Muscle layer of duodenum (tissue), 2 donors: ENCODE measurements around the gene NTRK1.

Source experiments
- H3K27ac ChIP-seq: one replicate; pipeline ENCODE4 v1.7.0; 2013; ENCODE audit warnings: mild to moderate bottlenecking, low read length
- H3K27me3 ChIP-seq: one replicate; pipeline ENCODE4 v1.7.0; 2013; ENCODE audit warnings: low read depth, mild to moderate bottlenecking, control low read depth, low read length
- H3K36me3 ChIP-seq, 2 donors: one replicate each; pipeline ENCODE4 v1.7.0; 2013; ENCODE audit warnings: low read length in 2 of 2, control low read depth in 1 of 2, mild to moderate bottlenecking in 1 of 2; ENCODE audit not compliant: insufficient read depth in 2 of 2, control insufficient read depth in 1 of 2
- H3K4me1 ChIP-seq, 2 donors: one replicate each; pipeline ENCODE4 v1.7.0; 2013; ENCODE audit warnings: low read length in 2 of 2, mild to moderate bottlenecking in 2 of 2, control low read depth in 1 of 2, moderate library complexity in 1 of 2; ENCODE audit not compliant: insufficient read depth in 2 of 2, control insufficient read depth in 1 of 2
- H3K4me3 ChIP-seq, 2 donors: one replicate each; pipeline ENCODE4 v1.7.0; 2013; ENCODE audit warnings: low read length in 2 of 2, low read depth in 1 of 2, mild to moderate bottlenecking in 1 of 2
- H3K9me3 ChIP-seq, 2 donors: one replicate each; pipeline ENCODE4 v1.7.0; 2013; ENCODE audit warnings: low read length in 2 of 2, control low read depth in 1 of 2, mild to moderate bottlenecking in 1 of 2; ENCODE audit not compliant: control insufficient read depth in 1 of 2
- donor health status: healthy.

Gene NTRK1

GRCh38 chr1:156884560-156885184 is 24.0 kb downstream of the NTRK1 start:
- Histone ChIP-seq H3K4me1 (no peaks in the 10 kb centered on the region), H3K27ac (no peak overlapping the region), H3K9me3 (no peaks in the 10 kb centered on the region), H3K27me3 (peaks cover 6% of the 10 kb centered on the region), H3K4me3 (no peak overlapping the region), H3K36me3 (no peaks in the 10 kb centered on the region)

GRCh38 chr1:156885314-156885713 is 24.6 kb downstream of the NTRK1 start:
- no peaks in the 10 kb centered on the region for H3K9me3 ChIP-seq
- H3K4me1 ChIP-seq: no peaks in the 10 kb centered on the region
- no peak overlapping the region for H3K27ac ChIP-seq
- no peaks in the 10 kb centered on the region for H3K36me3 ChIP-seq
- no peak overlapping the region for H3K4me3 ChIP-seq
- peaks cover 6% of the 10 kb centered on the region for H3K27me3 ChIP-seq

DNA sequence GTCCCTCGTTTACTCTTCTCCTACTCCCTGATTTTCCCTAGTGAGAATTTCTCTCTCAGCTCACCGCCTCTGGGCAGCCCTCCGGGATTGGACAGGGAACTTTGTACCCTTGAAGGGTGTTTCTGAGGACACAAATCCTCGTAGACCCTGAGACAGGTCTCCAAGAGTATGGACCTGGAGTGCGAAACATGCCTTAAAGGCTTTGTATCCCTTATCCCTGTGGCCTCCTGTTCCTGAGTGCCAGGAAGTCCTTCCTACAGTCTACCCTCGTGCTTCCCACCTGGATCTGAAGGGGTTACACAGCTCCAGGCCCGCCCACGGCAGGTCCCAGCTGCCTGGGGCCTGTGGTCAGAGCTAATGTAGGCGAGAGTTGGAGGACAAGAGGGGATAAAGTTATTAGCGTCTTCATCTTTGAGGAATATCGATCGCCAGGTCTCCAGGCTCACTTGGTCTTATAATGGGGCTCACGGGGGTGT is 25.3 kb downstream of the NTRK1 start:
- Histone ChIP-seq H3K4me1 (no peaks in the 10 kb centered on the region), H3K4me3 (no peak overlapping the region), H3K9me3 (no peaks in the 10 kb centered on the region), H3K27ac (no peak overlapping the region), H3K27me3 (peaks cover 6% of the 10 kb centered on the region), H3K36me3 (no peaks in the 10 kb centered on the region)

DNA sequence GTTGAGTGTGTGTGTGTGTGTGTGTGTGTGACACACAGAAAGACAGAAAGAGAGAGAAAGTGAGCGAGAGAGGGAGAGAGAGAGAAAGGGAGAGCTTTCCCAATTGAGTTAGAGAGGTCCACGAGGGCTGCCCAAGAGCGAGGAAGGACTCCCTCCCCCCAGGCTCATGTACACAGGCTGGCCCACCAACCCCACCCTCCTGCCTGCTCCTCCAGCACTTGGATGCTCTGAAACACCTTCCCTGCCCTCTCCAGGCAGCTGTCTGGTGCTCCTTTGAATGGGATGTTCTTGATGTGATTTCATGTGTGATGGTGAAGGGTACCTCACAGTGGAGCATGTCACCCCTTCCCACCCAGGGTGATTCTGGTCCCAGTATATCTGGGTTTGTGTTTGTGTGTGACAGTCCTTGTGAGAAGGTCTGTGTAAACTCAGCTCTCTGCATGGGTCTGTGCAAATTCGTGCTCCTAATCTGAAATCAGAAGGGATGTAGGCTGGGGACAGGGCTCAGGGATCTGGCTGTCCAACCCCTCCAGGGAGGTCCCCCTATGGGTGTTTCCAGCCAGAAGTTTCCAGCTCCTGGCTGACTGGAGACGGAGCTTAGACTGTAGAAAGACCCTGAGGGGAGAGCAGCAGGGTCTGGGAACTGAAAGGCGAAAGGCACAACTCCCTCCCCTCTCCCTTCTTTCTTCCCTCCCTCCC is 26.1 kb downstream of the NTRK1 start:
- no peak overlapping the region for H3K27ac ChIP-seq

GRCh38 chr1:156887317-156887716 is 26.7 kb downstream of the NTRK1 start:
- H3K4me1 ChIP-seq: no peaks in the 10 kb centered on the region
- H3K36me3 ChIP-seq: no peaks in the 10 kb centered on the region
- H3K27me3 ChIP-seq: peaks cover 6% of the 10 kb centered on the region
- H3K27ac ChIP-seq: no peak overlapping the region
- no peaks in the 10 kb centered on the region for H3K9me3 ChIP-seq
- H3K4me3 ChIP-seq: no peak overlapping the region

More for the DNA sequence above, 26.1 kb downstream of the NTRK1 start:
- no peaks in the 10 kb centered on the region for H3K4me1 ChIP-seq
- no peaks in the 10 kb centered on the region for H3K36me3 ChIP-seq
- H3K27me3 ChIP-seq: peaks cover 6% of the 10 kb centered on the region
- H3K9me3 ChIP-seq: no peaks in the 10 kb centered on the region
- H3K4me3 ChIP-seq: no peak overlapping the region

GRCh38 chr1:156887734-156888133 is 27.1 kb downstream of the NTRK1 start:
- Histone ChIP-seq H3K27me3 (peaks cover 6% of the 10 kb centered on the region), H3K9me3 (no peaks in the 10 kb centered on the region), H3K27ac (no peak overlapping the region), H3K36me3 (no peaks in the 10 kb centered on the region), H3K4me3 (no peak overlapping the region), H3K4me1 (no peaks in the 10 kb centered on the region)

DNA sequence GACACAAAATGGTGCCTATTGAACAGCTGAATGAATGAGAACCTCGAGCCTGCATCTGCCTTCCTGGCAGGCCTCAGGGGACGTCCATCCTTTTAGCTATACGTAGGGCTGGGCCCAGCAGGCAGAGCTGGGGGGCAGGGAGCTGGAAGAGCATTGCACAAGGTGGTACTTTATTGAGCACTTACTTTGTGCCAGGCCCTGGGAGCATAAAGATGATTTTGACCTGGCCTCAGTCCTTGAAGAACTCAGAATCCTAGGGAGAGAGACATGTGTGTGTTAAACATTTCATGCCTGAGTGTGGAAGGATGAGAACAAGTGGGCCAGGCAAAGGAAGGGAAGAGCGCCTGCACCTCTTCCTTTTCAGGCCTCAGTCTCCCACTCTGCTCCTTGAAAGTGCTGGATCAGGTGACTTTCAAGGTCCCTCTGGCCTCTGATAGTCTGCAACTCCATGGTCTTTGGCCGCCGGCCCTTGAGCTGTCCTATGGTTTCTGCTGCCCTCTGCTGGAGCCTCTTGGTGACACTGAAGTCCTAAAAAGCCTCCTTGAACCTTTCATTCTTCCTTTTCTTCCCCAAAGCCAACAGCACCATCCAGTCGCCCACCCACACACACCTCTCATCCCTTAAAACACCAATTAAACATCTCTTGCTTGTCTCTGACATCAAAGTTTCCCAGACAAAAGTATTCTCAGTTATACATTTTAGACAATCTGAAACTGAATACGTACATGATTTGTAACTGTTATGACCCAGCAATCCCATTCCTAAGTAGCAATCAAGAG is 29.3 kb downstream of the NTRK1 start:
- Histone ChIP-seq H3K27me3 (peaks cover 13% of the 10 kb centered on the region), H3K4me1 (peaks cover 0 to 3% of the 10 kb centered on the region in 2 donors), H3K27ac (no peak overlapping the region), H3K4me3 (no peak overlapping the region), H3K36me3 (no peaks in the 10 kb centered on the region), H3K9me3 (no peaks in the 10 kb centered on the region)

DNA sequence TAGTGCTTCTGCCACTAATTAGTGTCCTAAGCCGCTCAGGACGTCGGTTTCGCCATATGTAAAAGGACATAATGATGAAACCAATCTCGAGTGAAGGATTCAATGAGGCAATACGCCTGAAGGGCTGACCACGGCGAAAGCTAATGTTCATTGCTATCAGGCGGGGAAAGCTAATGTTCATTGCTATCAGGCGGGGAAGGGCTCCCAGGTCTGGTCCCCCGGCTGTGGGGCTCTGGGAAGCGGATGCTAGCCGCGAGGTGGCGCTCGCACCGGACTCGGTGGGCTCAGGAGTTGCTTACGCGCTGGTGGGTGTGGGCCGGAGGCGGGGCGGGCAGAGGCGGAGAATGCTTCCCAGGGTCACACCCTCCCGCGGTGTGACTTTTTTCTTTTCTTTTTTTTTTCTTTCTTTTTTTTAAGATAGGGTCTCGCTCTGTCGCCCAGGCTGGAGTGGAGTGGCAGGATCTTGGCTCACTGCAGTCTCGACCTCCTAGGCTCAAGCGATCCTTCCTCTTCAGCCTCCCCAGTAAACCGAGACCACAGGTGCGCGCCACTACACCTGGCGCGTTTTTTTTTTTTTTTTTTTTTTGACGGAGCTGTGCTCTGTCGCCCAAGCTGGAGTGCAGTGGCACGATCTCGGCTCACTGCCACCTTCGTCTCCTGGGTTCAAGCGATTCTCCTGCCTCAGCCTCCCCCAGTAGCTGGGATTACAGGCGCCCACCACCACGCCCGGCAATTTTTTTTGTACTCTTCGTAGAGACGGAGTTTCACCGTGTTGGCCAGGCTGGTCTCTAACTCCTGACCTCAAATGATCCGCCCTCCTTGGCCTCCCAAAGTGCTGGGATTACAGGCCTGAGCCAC is 31.8 kb downstream of the NTRK1 start:
- H3K4me1 ChIP-seq: peaks cover 0 to 15% of the 10 kb centered on the region in 2 donors
- peak overlapping the region in 1 of 2 donors; percentile 47 for H3K4me3 ChIP-seq
- peaks cover 16% of the 10 kb centered on the region for H3K27me3 ChIP-seq
- H3K9me3 ChIP-seq: no peaks in the 10 kb centered on the region
- no peak overlapping the region for H3K27ac ChIP-seq
- no peaks in the 10 kb centered on the region for H3K36me3 ChIP-seq

GRCh38 chr1:156893048-156893953 is 32.6 kb downstream of the NTRK1 start, which contains the start of gene PEAR1:
TSS of gene PEAR1 (plus strand) at chr1:156893718. CDS start at chr1:156903927, 10,209 bp downstream.
- peak within 1 kb of the TSS; percentile 31 to 47 for H3K4me3 ChIP-seq

DNA sequence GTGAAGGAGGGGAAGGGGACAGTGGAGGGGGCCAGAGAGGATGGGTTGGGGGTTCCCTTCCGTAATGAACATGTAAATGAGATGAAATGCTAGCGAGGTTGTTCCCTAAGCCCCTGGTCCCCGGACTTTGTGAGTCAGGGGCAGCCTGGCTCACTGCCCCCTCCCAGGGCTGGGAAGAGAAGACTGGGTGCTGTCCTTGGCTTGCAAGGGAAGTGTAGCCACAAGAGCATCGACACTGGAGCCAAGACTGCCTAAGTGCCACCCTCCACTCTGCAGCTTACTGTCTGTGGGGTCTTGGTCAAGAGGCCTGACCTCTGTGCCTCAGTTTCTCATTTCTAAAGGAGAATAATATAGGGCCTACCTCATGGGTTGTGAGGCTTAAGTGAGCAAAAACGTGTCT is 33.3 kb downstream of the NTRK1 start:
- peaks cover 16% of the 10 kb centered on the region for H3K27me3 ChIP-seq
- H3K9me3 ChIP-seq: no peaks in the 10 kb centered on the region
- H3K4me1 ChIP-seq: peaks cover 0 to 18% of the 10 kb centered on the region in 2 donors
- no peaks in the 10 kb centered on the region for H3K36me3 ChIP-seq
- H3K4me3 ChIP-seq: peak overlapping the region; percentile 31 to 47
- peak overlapping the region; percentile 30 for H3K27ac ChIP-seq

More at GRCh38 chr1:156893048-156893953, 32.6 kb downstream of the NTRK1 start, which contains the start of gene PEAR1:
- peaks cover 16% of the 10 kb centered on the region for H3K27me3 ChIP-seq
- no peaks in the 10 kb centered on the region for H3K9me3 ChIP-seq
- H3K4me1 ChIP-seq: peaks cover 0 to 18% of the 10 kb centered on the region in 2 donors
- H3K36me3 ChIP-seq: no peaks in the 10 kb centered on the region
- H3K27ac ChIP-seq: peak within 1 kb of the TSS; percentile 30
